Activated T-helper 2 cell treated with anti-CD3 and anti-CD28 coated beads, Interferon-gamma antibody, Interleukin-2, Interleukin-4, amounts not matched to agents 10 μg/mL and 5 μg/mL and 100 μg/mL, durations not matched to agents 14 hours and 24 hours and 36 hours (primary cell): ENCODE results near the gene DDRGK1. TPM values are rescaled to one million over a fixed set of nuclear protein-coding genes. Genes with fewer than 3 reads are reported as not detected.
A peak's percentile ranks its signal among the peaks of the same experiment; 100 is the strongest.

Source experiments
- DNase-seq: peaks from one replicate; pipeline ENCODE4 v3.0.0; 2021; ENCODE audit warnings: low spot score
- H3K27ac Mint-ChIP-seq: one replicate; pipeline ENCODE4 v1.8.0; 2021; ENCODE audit warnings: mixed read lengths
- H3K27me3 Mint-ChIP-seq: one replicate; pipeline ENCODE4 v1.8.0; 2021; ENCODE audit warnings: low read depth, mixed read lengths
- H3K36me3 Mint-ChIP-seq: one replicate; pipeline ENCODE4 v1.8.0; 2021; ENCODE audit warnings: low read depth, mixed read lengths
- H3K4me1 Mint-ChIP-seq: one replicate; pipeline ENCODE4 v1.8.0; 2021; ENCODE audit warnings: low read depth, mixed read lengths
- H3K4me3 Mint-ChIP-seq: one replicate; pipeline ENCODE4 v1.8.0; 2021; ENCODE audit warnings: low read depth, mild to moderate bottlenecking, moderate library complexity, mixed read lengths
- H3K9me3 Mint-ChIP-seq: one replicate; pipeline ENCODE4 v1.8.0; 2021; ENCODE audit warnings: mixed read lengths
- intact Hi-C: fragments of 100-400 bp; cut with micrococcal nuclease; formaldehyde crosslinking; loops from one replicate; pipeline ENCODE4 v1.15.1; 2023
- total RNA-seq: library from RNA; stranded (reverse); gene quantifications from 2 replicates; pipeline ENCODE4 v1.2.3, GENCODE V29; 2022

DDRGK1 gene
- total RNA-seq, 1 donor from 2014 or later = 69.2 TPM

GRCh38 chr20:3168079-3168828 lies 36.2 kb downstream of the DDRGK1 start:
- H3K9me3 Mint-ChIP-seq = no peaks in the 10 kb centered on the region
- intact Hi-C loops = no loop called here
- peaks cover 43% of the 10 kb centered on the region for H3K27me3 Mint-ChIP-seq
- peaks cover 4% of the 10 kb centered on the region for H3K4me1 Mint-ChIP-seq
- H3K4me3 Mint-ChIP-seq = no peak overlapping the region
- H3K27ac Mint-ChIP-seq = no peak overlapping the region
- no peak for DNase-seq
- no peaks in the 10 kb centered on the region for H3K36me3 Mint-ChIP-seq

DNA sequence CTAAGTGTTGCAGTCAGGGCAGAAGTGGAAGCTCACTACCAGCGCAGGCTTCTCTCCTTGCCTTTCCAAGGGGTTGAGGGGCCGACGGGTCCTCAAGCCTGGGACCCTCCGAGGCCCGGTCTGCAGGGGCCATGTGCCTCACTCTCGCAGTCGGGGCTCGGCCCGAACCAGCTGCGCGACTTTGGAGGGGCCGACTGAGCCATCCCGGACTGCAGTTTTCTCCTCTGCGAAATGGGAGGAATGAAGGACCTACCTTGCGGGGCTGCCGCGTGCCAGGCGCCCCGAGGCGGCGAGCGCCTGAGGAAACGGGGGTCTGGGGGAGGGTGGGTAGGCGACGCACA lies 36.8 kb downstream of the DDRGK1 start:
- intact Hi-C loops = no loop called here
- no peaks in the 10 kb centered on the region for H3K36me3 Mint-ChIP-seq
- peaks cover 4% of the 10 kb centered on the region for H3K4me1 Mint-ChIP-seq
- no peaks in the 10 kb centered on the region for H3K9me3 Mint-ChIP-seq
- no peak overlapping the region for H3K27ac Mint-ChIP-seq
- H3K27me3 Mint-ChIP-seq = peaks cover 43% of the 10 kb centered on the region
- H3K4me3 Mint-ChIP-seq = no peak overlapping the region
- no peak for DNase-seq

- no peak overlapping the region for H3K4me3 Mint-ChIP-seq
- H3K9me3 Mint-ChIP-seq = no peaks in the 10 kb centered on the region
- no peaks in the 10 kb centered on the region for H3K36me3 Mint-ChIP-seq
- intact Hi-C loops = no loop called here
- no peak overlapping the region for H3K27ac Mint-ChIP-seq
- H3K27me3 Mint-ChIP-seq = peaks cover 36% of the 10 kb centered on the region
- no peaks in the 10 kb centered on the region for H3K4me1 Mint-ChIP-seq
- no peak for DNase-seq
Measured at GRCh38 chr20:3166913-3167342, 37.6 kb downstream of the DDRGK1 start.

- no peaks in the 10 kb centered on the region for H3K4me1 Mint-ChIP-seq
- no peak overlapping the region for H3K27ac Mint-ChIP-seq
- H3K9me3 Mint-ChIP-seq = no peaks in the 10 kb centered on the region
- DNase-seq = no peak
- H3K27me3 Mint-ChIP-seq = peaks cover 31% of the 10 kb centered on the region
- no peak overlapping the region for H3K4me3 Mint-ChIP-seq
- intact Hi-C loops = no loop called here
- no peaks in the 10 kb centered on the region for H3K36me3 Mint-ChIP-seq
Measured at GRCh38 chr20:3166338-3166912, 38.1 kb downstream of the DDRGK1 start.

DNA sequence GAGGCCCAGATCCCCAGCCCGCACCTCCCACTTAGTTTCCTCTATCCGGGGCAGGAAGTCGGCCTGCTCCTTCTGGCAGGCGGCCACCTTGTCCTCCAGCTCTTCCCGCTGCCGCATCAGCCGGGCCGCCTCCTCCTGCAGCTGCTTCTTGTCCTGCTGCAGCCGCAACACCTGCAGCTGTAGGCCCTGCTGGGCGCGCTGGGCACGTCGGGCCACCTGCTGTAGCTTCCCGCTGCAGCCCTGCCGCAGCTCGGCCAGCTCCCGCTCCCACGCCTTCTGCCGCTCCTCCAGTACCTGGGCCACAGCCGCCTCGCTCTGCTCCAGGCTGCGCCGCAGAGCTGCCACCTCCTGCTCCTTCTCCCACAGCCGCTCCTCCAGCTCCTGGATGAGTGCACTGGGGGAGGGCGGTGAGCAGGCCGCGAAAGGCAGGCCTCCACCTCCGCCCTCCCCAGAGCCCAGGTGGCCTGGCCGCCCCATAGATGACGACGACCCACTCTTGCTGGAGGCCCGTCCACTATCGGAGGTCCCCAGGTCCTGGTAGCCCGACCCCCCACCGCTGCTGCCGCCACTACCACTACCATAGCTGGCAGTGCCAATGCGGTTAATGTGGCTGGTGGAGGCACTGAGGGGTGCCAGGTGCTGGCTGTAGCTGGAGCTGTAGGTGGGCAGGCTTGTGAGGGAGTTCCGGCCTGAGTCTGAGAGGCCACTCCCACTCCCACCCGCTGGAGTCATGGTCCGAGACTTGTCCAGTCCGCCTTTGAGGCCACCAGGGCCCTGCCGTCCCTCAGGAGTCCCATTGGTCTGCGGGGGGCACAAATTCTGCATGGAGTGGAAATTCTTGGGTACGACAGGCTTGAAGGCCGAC lies 38.8 kb downstream of the DDRGK1 start:
- Mint-ChIP-seq H3K4me1 (no peaks in the 10 kb centered on the region), H3K27me3 (peaks cover 24% of the 10 kb centered on the region), H3K36me3 (no peaks in the 10 kb centered on the region), H3K27ac (no peak overlapping the region), H3K9me3 (no peaks in the 10 kb centered on the region), H3K4me3 (no peak overlapping the region)
- no peak for DNase-seq
- intact Hi-C loops = no loop called here

GRCh38 chr20:3164763-3165410 lies 39.6 kb downstream of the DDRGK1 start:
- DNase-seq = no peak
- Mint-ChIP-seq H3K4me1 (no peaks in the 10 kb centered on the region), H3K27ac (no peak overlapping the region), H3K9me3 (no peaks in the 10 kb centered on the region), H3K36me3 (no peaks in the 10 kb centered on the region), H3K27me3 (peaks cover 21% of the 10 kb centered on the region), H3K4me3 (no peak overlapping the region)
- intact Hi-C loops = no loop called here

DNA sequence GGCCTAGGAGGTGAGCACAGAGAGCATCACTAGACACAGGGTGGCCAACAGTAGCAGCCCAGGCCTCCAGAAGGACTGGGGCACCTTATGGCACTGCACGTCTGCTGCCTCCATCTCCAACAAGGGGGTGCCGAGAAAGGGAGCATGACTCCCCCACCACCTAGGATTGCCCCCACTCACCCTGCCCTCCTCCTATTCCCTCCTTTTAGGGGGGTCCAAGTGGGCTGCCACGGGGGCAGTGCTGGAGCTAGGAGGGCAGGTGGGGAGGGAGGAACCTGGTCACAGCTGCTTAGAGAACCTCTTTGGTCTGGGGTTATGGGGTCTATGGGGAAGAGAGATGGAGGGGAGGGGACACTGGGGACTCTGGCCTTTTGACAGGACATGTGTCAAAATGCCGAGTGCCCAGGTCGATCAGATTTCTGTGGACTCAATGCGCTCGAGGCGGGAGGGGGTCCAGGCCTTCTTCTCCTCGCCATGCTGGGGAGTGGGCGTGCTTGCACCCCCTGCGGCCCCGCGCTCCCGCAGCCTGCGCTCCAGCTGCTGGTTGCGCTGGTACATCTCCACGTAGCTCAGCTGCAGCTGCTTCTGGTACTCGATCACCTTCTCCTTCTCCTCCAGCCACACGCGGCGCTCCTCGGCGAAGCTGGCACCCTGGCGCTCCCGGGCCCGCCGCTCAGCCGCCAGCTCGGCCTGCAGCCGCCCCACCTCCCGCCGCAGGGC lies 40.3 kb downstream of the DDRGK1 start:
- no peak for DNase-seq
- Mint-ChIP-seq H3K4me3 (no peak overlapping the region), H3K9me3 (no peaks in the 10 kb centered on the region), H3K27ac (no peak overlapping the region), H3K27me3 (peaks cover 15% of the 10 kb centered on the region), H3K4me1 (no peaks in the 10 kb centered on the region), H3K36me3 (no peaks in the 10 kb centered on the region)
- intact Hi-C loops = no loop called here

DNA sequence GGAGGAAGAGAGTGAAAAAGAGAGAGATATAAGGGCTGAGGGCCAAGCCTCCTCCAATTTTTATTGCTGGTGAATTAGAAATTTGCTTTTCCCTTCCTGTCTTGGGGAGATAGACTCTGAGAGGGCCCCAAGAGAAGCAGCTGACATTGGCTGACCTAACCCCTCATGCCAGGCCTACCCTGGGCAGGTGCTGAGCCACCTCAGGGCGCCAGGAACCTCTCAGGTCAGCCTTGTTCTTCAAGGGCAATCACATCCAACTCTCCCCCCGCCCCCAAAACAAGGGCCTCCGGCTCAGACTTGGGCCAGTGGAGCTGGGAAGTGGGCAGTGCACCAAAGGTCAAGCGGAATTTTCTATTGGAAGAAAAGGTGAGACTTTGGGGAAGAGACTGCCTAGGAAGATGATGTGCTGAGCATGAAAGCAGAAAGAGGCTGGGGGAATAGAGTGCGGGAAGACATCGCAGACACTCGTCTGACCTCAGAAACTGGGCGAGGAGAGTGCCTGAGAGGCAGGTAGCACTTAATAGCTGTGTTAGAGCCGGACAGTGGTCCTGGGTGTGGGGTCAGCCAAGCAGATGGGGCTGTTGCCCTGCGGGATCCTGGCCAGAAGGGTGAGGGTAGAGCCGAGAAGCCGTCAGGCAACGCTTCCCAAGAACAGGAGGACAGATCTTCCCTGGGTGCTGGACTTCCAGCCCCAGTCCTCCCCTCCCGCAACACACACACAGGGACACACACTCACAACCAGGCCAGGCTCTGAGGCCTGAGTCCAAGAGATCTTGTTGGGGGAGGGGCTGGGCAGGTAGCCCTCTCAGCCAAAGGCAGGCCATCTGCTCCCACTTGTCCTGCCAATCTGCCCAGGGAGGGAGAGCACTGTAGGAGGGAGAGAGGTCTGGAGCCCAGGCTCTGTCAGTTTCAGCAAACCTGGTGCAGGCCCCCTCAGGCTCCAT lies 41.1 kb downstream of the DDRGK1 start:
- no peak overlapping the region for H3K27ac Mint-ChIP-seq
- no peaks in the 10 kb centered on the region for H3K9me3 Mint-ChIP-seq
- peaks cover 7% of the 10 kb centered on the region for H3K27me3 Mint-ChIP-seq

GRCh38 chr20:3162080-3162611 lies 42.3 kb downstream of the DDRGK1 start:
- Mint-ChIP-seq H3K9me3 (no peaks in the 10 kb centered on the region), H3K4me1 (peaks cover 14% of the 10 kb centered on the region)
- no peak for DNase-seq

More for the DNA sequence above, 41.1 kb downstream of the DDRGK1 start:
- no peak for DNase-seq
- Mint-ChIP-seq H3K4me1 (peaks cover 4% of the 10 kb centered on the region), H3K36me3 (peaks cover 3% of the 10 kb centered on the region), H3K4me3 (no peak overlapping the region)
- intact Hi-C loops = no loop called here

GRCh38 chr20:3161316-3162079 lies 43.0 kb downstream of the DDRGK1 start:
- peaks cover 14% of the 10 kb centered on the region for H3K36me3 Mint-ChIP-seq
- no peak for DNase-seq
- H3K9me3 Mint-ChIP-seq = no peaks in the 10 kb centered on the region
- peaks cover 21% of the 10 kb centered on the region for H3K4me1 Mint-ChIP-seq
- H3K27me3 Mint-ChIP-seq = no peaks in the 10 kb centered on the region
- H3K27ac Mint-ChIP-seq = no peak overlapping the region
- intact Hi-C loops = no loop called here
- peak overlapping the region; percentile 44 for H3K4me3 Mint-ChIP-seq

More at GRCh38 chr20:3162080-3162611, 42.3 kb downstream of the DDRGK1 start:
- Mint-ChIP-seq H3K36me3 (peaks cover 7% of the 10 kb centered on the region), H3K27ac (no peak overlapping the region), H3K4me3 (no peak overlapping the region), H3K27me3 (no peaks in the 10 kb centered on the region)
- intact Hi-C loops = no loop called here

- H3K27ac Mint-ChIP-seq = no peak overlapping the region
- H3K4me3 Mint-ChIP-seq = peak overlapping the region; percentile 39
- no peak for DNase-seq
- peaks cover 27% of the 10 kb centered on the region for H3K4me1 Mint-ChIP-seq
- H3K27me3 Mint-ChIP-seq = no peaks in the 10 kb centered on the region
- intact Hi-C loops = no loop called here
- peaks cover 22% of the 10 kb centered on the region for H3K36me3 Mint-ChIP-seq
- H3K9me3 Mint-ChIP-seq = no peaks in the 10 kb centered on the region
Measured at GRCh38 chr20:3160418-3160817, 44.1 kb downstream of the DDRGK1 start.
